OCI-LY3 (cell line): ENCODE results near the gene TSC22D3.

ENCODE experiments used
- H2AFZ ChIP-seq: fragments of 200-600, 300-600 bp; shearing (Covaris generic); 2 replicates; pipeline ENCODE4 v1.6.0; 2014; ENCODE audit warnings: antibody characterized with exemption, low read depth, low read length
- H3K27ac ChIP-seq: fragments of 200-600, 300-600 bp; sonication (generic); 2 replicates; pipeline ENCODE4 v1.5.1; 2014; ENCODE audit warnings: mild to moderate bottlenecking, low read length, moderate library complexity, mixed read lengths
- H3K27me3 ChIP-seq: fragments of 200-600, 300-600 bp; sonication (generic); 2 replicates; pipeline ENCODE4 v1.6.1; 2014; ENCODE audit warnings: low read depth, low read length, mixed read lengths
- H3K36me3 ChIP-seq: fragments of 200-600, 300-600 bp; sonication (generic); replicated peaks from 2 replicates; pipeline ENCODE3; 2014; ENCODE audit warnings: low read depth, low read length, mixed read lengths
- H3K4me1 ChIP-seq: fragments of 300-600, 200-600 bp; sonication (generic); 2 replicates; pipeline ENCODE4 v1.6.1; 2014; ENCODE audit warnings: low read length, mixed read lengths
- H3K4me2 ChIP-seq: fragments of 200-600, 300-600 bp; sonication (generic); 2 replicates; pipeline ENCODE4 v1.6.1; 2014; ENCODE audit warnings: low read length, mixed read lengths
- H3K4me3 ChIP-seq: fragments of 300-600, 200-600 bp; sonication (generic); 2 replicates; pipeline ENCODE4 v1.5.1; 2014; ENCODE audit warnings: antibody characterized with exemption, mild to moderate bottlenecking, low read length, moderate library complexity
- H3K79me2 ChIP-seq: fragments of 300-600, 200-600 bp; shearing (Covaris generic); 2 replicates; pipeline ENCODE4 v1.6.1; 2014; ENCODE audit warnings: mild to moderate bottlenecking, low read length, mixed read lengths
- H3K9ac ChIP-seq: fragments of 300-600, 200-600 bp; shearing (Covaris generic); 2 replicates; pipeline ENCODE4 v1.6.0; 2014; ENCODE audit warnings: mild to moderate bottlenecking, low read length, moderate library complexity
- H3K9me3 ChIP-seq: fragments of 200-600, 300-600 bp; shearing (Covaris generic); 2 replicates; pipeline ENCODE4 v1.6.1; 2014; ENCODE audit warnings: low read length, mixed read lengths; ENCODE audit not compliant: insufficient read depth
- H4K20me1 ChIP-seq: fragments of 200-600, 300-600 bp; sonication (generic); 2 replicates; pipeline ENCODE4 v1.6.1; 2016; ENCODE audit warnings: low read length, mixed read lengths; ENCODE audit not compliant: insufficient read depth
- CTCF ChIP-seq: fragments of 200-600, 300-600 bp; sonication (generic); IDR thresholded peaks from 2 replicates; pipeline ENCODE4 v1.5.1; 2014; ENCODE audit warnings: antibody characterized with exemption, low read length, low read depth
- EZH2phosphoT487 ChIP-seq: fragments of 200-600 bp; shearing (Covaris generic); IDR thresholded peaks from 2 replicates; pipeline ENCODE4 v1.6.1; 2018; ENCODE audit warnings: antibody characterized with exemption, mixed run types, low read depth

TSC22D3 gene

GRCh38 chrX:107764845-107765608 is 10.6 kb downstream of the TSC22D3 start:
- Histone ChIP-seq H3K4me2 (no peak overlapping the region), H3K4me3 (no peak overlapping the region), H3K36me3 (no peaks in the 10 kb centered on the region), H3K79me2 (no peaks in the 10 kb centered on the region), H3K9me3 (no peaks in the 10 kb centered on the region), H3K27ac (no peak overlapping the region), H2AFZ (no peak overlapping the region), H3K9ac (no peak overlapping the region), H3K27me3 (no peaks in the 10 kb centered on the region), H4K20me1 (no peaks in the 10 kb centered on the region), H3K4me1 (peaks cover 7% of the 10 kb centered on the region; the same call in 1 of the 2 replicates)
- no peak for TF ChIP-seq EZH2phosphoT487
- TF ChIP-seq CTCF, result no peak

DNA sequence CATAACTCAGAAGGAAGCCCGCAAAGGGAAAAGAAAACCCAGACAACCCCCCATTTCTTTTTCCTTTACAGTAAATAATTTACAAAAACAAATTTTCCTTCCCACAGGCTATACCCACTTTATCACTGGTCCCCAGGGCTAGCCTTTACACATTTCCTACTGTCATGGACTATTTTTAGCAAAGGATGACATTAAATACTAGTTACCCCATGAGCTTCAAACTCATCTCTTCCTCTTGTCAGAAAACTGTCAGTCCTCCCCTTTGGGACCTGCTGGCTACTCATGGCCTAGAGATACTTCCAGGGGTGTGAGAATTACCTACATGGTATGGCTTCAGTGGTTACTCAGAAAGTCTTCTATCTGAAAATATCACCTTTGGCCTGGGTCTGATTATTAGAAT is 11.9 kb downstream of the TSC22D3 start:
- H3K9me3 ChIP-seq, result no peaks in the 10 kb centered on the region
- no peak for TF ChIP-seq EZH2phosphoT487
- TF ChIP-seq CTCF, result no peak
- no peak overlapping the region for H2AFZ ChIP-seq
- no peak overlapping the region for H3K9ac ChIP-seq
- no peak overlapping the region for H3K4me2 ChIP-seq
- H3K4me3 ChIP-seq, result no peak overlapping the region
- no peak overlapping the region for H3K27ac ChIP-seq
- no peaks in the 10 kb centered on the region for H3K79me2 ChIP-seq
- no peaks in the 10 kb centered on the region for H4K20me1 ChIP-seq
- no peaks in the 10 kb centered on the region for H3K36me3 ChIP-seq
- H3K27me3 ChIP-seq, result no peaks in the 10 kb centered on the region
- H3K4me1 ChIP-seq, result peaks cover 7% of the 10 kb centered on the region; the same call in 1 of the 2 replicates

GRCh38 chrX:107760304-107761077 is 15.1 kb downstream of the TSC22D3 start:
- Histone ChIP-seq H4K20me1 (no peaks in the 10 kb centered on the region), H3K4me2 (no peak overlapping the region), H3K27me3 (no peaks in the 10 kb centered on the region), H3K79me2 (no peaks in the 10 kb centered on the region), H3K9ac (no peak overlapping the region), H3K4me1 (no peaks in the 10 kb centered on the region), H3K4me3 (no peak overlapping the region), H2AFZ (no peak overlapping the region), H3K27ac (no peak overlapping the region), H3K36me3 (no peaks in the 10 kb centered on the region), H3K9me3 (no peaks in the 10 kb centered on the region)
- TF ChIP-seq CTCF (no peak), EZH2phosphoT487 (no peak)

- no peak overlapping the region for H2AFZ ChIP-seq
- H3K4me2 ChIP-seq, result no peak overlapping the region
- no peaks in the 10 kb centered on the region for H4K20me1 ChIP-seq
- no peaks in the 10 kb centered on the region for H3K27me3 ChIP-seq
- H3K4me3 ChIP-seq, result no peak overlapping the region
- H3K36me3 ChIP-seq, result no peaks in the 10 kb centered on the region
- H3K9ac ChIP-seq, result no peak overlapping the region
- TF ChIP-seq CTCF (no peak), EZH2phosphoT487 (no peak)
- no peak overlapping the region for H3K27ac ChIP-seq
- H3K4me1 ChIP-seq, result no peaks in the 10 kb centered on the region
- H3K79me2 ChIP-seq, result no peaks in the 10 kb centered on the region
- H3K9me3 ChIP-seq, result no peaks in the 10 kb centered on the region
These were observed 17.3 kb downstream of the TSC22D3 start for GRCh38 chrX:107758231-107758766.
